ENCODE data around the gene OR5AU1. TPM values are rescaled to one million over a fixed set of nuclear protein-coding genes. Genes with fewer than 3 reads are reported as not detected.

OR5AU1 gene
- total and polyA plus RNA-seq, 8 donors = not detected

- WGBS, 2 donors = 92% methylated on average over 1 of the region's 1 CpG
- Histone ChIP-seq H3K27ac (no peak overlapping the region), H3K4me1 (no peaks in the 10 kb centered on the region), H3K4me3 (no peak overlapping the region), H3K9me3 (no peaks in the 10 kb centered on the region), H3K27me3 (no peaks in the 10 kb centered on the region), H3K36me3 (no peaks in the 10 kb centered on the region)
- DNase-seq (no peak), FAIRE-seq (no peak), ATAC-seq (no peak)
- no peak for TF ChIP-seq CTCF (IDR thresholded peaks at IDR 0.05)
- intact Hi-C loops (cut with DNase I) = no loop called here
Observed at GRCh38 chr14:21142357-21142756, 13.5 kb downstream of the OR5AU1 start.

GRCh38 chr14:21136024-21136423 lies 19.8 kb downstream of the OR5AU1 start:
- FAIRE-seq (no peak), DNase-seq (no peak), ATAC-seq (no peak)
- H3K4me1 ChIP-seq = no peaks in the 10 kb centered on the region
- H3K9me3 ChIP-seq = no peaks in the 10 kb centered on the region
- intact Hi-C loops (cut with DNase I) = no loop called here
- no peaks in the 10 kb centered on the region for H3K27me3 ChIP-seq
- H3K27ac ChIP-seq = no peak overlapping the region
- no peaks in the 10 kb centered on the region for H3K36me3 ChIP-seq
- no peak overlapping the region for H3K4me3 ChIP-seq
- TF ChIP-seq CTCF (IDR thresholded peaks at IDR 0.05) = peak; percentile 24 to 47 (median 32)
- 5 to 14% methylated on average over 1 of the region's 1 CpG for WGBS, 2 donors

- 41 to 53% methylated on average over 1 of the region's 1 CpG for WGBS, 2 donors
- Histone ChIP-seq H3K36me3 (no peaks in the 10 kb centered on the region), H3K4me3 (no peak overlapping the region), H3K9me3 (no peaks in the 10 kb centered on the region), H3K27me3 (no peaks in the 10 kb centered on the region), H3K27ac (no peak overlapping the region), H3K4me1 (no peaks in the 10 kb centered on the region)
- DNase-seq = no peak
- ATAC-seq = no peak
- no peak for TF ChIP-seq CTCF (IDR thresholded peaks at IDR 0.05)
- intact Hi-C loops (cut with DNase I) = no loop called here
- no peak for FAIRE-seq
Observed at GRCh38 chr14:21133901-21134300, 22.0 kb downstream of the OR5AU1 start.

GRCh38 chr14:21123429-21123828 lies 32.4 kb downstream of the OR5AU1 start:
- FAIRE-seq (no peak), DNase-seq (no peak), ATAC-seq (no peak)
- H3K36me3 ChIP-seq = no peaks in the 10 kb centered on the region
- no peaks in the 10 kb centered on the region for H3K9me3 ChIP-seq
- no peak for TF ChIP-seq CTCF (IDR thresholded peaks at IDR 0.05)
- 55 to 63% methylated on average over 1 of the region's 1 CpG for WGBS, 2 donors
- H3K4me1 ChIP-seq = no peaks in the 10 kb centered on the region
- H3K27ac ChIP-seq = no peak overlapping the region
- intact Hi-C loops (cut with DNase I) = no loop called here
- H3K4me3 ChIP-seq = no peak overlapping the region
- no peaks in the 10 kb centered on the region for H3K27me3 ChIP-seq

GRCh38 chr14:21121122-21121521 lies 34.7 kb downstream of the OR5AU1 start:
- H3K9me3 ChIP-seq = no peaks in the 10 kb centered on the region
- no peak for ATAC-seq
- DNase-seq = no peak
- H3K4me1 ChIP-seq = no peaks in the 10 kb centered on the region
- 69 to 79% methylated on average over 1 of the region's 1 CpG for WGBS, 2 donors
- H3K27ac ChIP-seq = no peak overlapping the region
- TF ChIP-seq CTCF (IDR thresholded peaks at IDR 0.05) = no peak
- no peaks in the 10 kb centered on the region for H3K36me3 ChIP-seq
- H3K27me3 ChIP-seq = no peaks in the 10 kb centered on the region
- no peak for FAIRE-seq
- intact Hi-C loops (cut with DNase I) = no loop called here
- no peak overlapping the region for H3K4me3 ChIP-seq
